CD14-positive monocyte (primary cell): Measurements from ENCODE around the gene PDCD1. TPM values are rescaled to one million over a fixed set of nuclear protein-coding genes. Genes with fewer than 3 reads are reported as not detected.
"Not testable (repeated sequence)": the region's sequence is repeated elsewhere in the genome, so short reads cannot be mapped to it uniquely, and the experiment has no call there.

Experiments
- DNase-seq, 3 donors: peaks; one replicate each; pipeline ENCODE4 v3.0.0-alpha.2; 2011 to 2022
- H2AFZ ChIP-seq: 2 replicates; pipeline ENCODE4 v1.6.0; 2012; ENCODE audit warnings: mild to moderate bottlenecking, low read depth, low read length, inconsistent platforms; ENCODE audit not compliant: insufficient read depth, poor library complexity, severe bottlenecking
- H3K27ac ChIP-seq, 2 donors: 1 replicate in 1 of 2; 2 replicates in 1 of 2; pipeline ENCODE4 v1.5.1; 2012 to 2013; ENCODE audit warnings: low read length in 2 of 2, control low read depth in 1 of 2, inconsistent platforms in 1 of 2, low read depth in 1 of 2, mild to moderate bottlenecking in 1 of 2
- H3K27me3 ChIP-seq, 2 donors: one replicate each; pipeline versions ENCODE4 v1.6.0 to v1.6.1; 2011 to 2013; ENCODE audit warnings: low read length in 2 of 2; ENCODE audit not compliant: control insufficient read depth in 2 of 2, insufficient read depth in 2 of 2
- H3K36me3 ChIP-seq, 2 donors: replicated peaks in 1 of 2; 1 replicate in 1 of 2; 2 replicates in 1 of 2; pipeline versions ENCODE4 v1.5.1 to v1.6.1; 2012 to 2013; ENCODE audit warnings: low read length in 2 of 2, control low read depth in 1 of 2, inconsistent platforms in 1 of 2, mild to moderate bottlenecking in 1 of 2; ENCODE audit not compliant: insufficient read depth in 2 of 2, control insufficient read depth in 1 of 2
- H3K4me1 ChIP-seq, 2 donors: 1 replicate in 1 of 2; 2 replicates in 1 of 2; pipeline versions ENCODE4 v1.5.1 to v1.6.1; 2012 to 2013; ENCODE audit warnings: low read length in 2 of 2, control low read depth in 1 of 2, inconsistent platforms in 1 of 2, mild to moderate bottlenecking in 1 of 2, moderate library complexity in 1 of 2; ENCODE audit not compliant: insufficient read depth in 2 of 2, control insufficient read depth in 1 of 2
- H3K4me2 ChIP-seq: replicated peaks from 2 replicates; pipeline ENCODE3; 2012; ENCODE audit warnings: low read length, moderate library complexity, mild to moderate bottlenecking; ENCODE audit not compliant: poor library complexity, severe bottlenecking; ENCODE audit errors: extremely low read depth
- H3K4me3 ChIP-seq, 3 experiments: fragments of 200-600 bp in 1 of 3; sonication (generic) in 1 of 3; replicated peaks in 1 of 3; 1 replicate in 2 of 3; 2 replicates in 1 of 3; pipeline ENCODE4 v1.5.1; 2011 to 2013; ENCODE audit warnings: low read length in 3 of 3, mild to moderate bottlenecking in 3 of 3, control low read depth in 2 of 3, low read depth in 2 of 3, inconsistent platforms in 1 of 3, moderate library complexity in 1 of 3
- H3K79me2 ChIP-seq: 2 replicates; pipeline ENCODE4 v1.6.0; 2012; ENCODE audit warnings: mild to moderate bottlenecking, control low read depth, inconsistent platforms, low read length, moderate library complexity; ENCODE audit not compliant: insufficient read depth
- H3K9ac ChIP-seq: 2 replicates; pipeline ENCODE4 v1.6.0; 2017; ENCODE audit warnings: low read length, mild to moderate bottlenecking; ENCODE audit not compliant: insufficient read depth, poor library complexity, severe bottlenecking
- H3K9me3 ChIP-seq, 2 donors: replicated peaks in 1 of 2; 1 replicate in 1 of 2; 2 replicates in 1 of 2; pipeline versions ENCODE4 v1.5.1 to v1.6.1; 2012 to 2013; ENCODE audit warnings: low read length in 2 of 2, control low read depth in 1 of 2; ENCODE audit not compliant: control insufficient read depth in 1 of 2, insufficient read depth in 1 of 2
- H4K20me1 ChIP-seq: 2 replicates; pipeline ENCODE4 v1.6.0; 2012; ENCODE audit warnings: mild to moderate bottlenecking, low read length, control low read depth, moderate library complexity; ENCODE audit not compliant: insufficient read depth
- H3K27ac Mint-ChIP-seq, 7 donors: one replicate each; pipeline ENCODE4 v1.8.0; 2020; ENCODE audit warnings: mild to moderate bottlenecking in 7 of 7, mixed read lengths in 7 of 7, moderate library complexity in 6 of 7, inconsistent platforms in 2 of 7
- H3K27me3 Mint-ChIP-seq, 3 donors: one replicate each; pipeline ENCODE4 v1.8.0; 2021 to 2022; ENCODE audit warnings: low read depth in 3 of 3, mild to moderate bottlenecking in 3 of 3, mixed read lengths in 3 of 3, moderate library complexity in 3 of 3, inconsistent platforms in 1 of 3
- H3K36me3 Mint-ChIP-seq, 2 donors: one replicate each; pipeline ENCODE4 v1.8.0; 2020; ENCODE audit warnings: mixed read lengths in 2 of 2, inconsistent platforms in 1 of 2, mild to moderate bottlenecking in 1 of 2
- H3K4me1 Mint-ChIP-seq: one replicate; pipeline ENCODE4 v1.8.0; 2020; ENCODE audit warnings: mild to moderate bottlenecking, mixed read lengths
- H3K4me3 Mint-ChIP-seq, 2 donors: one replicate each; pipeline ENCODE4 v1.8.0; 2020; ENCODE audit warnings: mild to moderate bottlenecking in 2 of 2, mixed read lengths in 2 of 2, moderate library complexity in 1 of 2
- H3K9me3 Mint-ChIP-seq, 7 donors: one replicate each; pipeline ENCODE4 v1.8.0; 2020 to 2022; ENCODE audit warnings: mixed read lengths in 7 of 7, mild to moderate bottlenecking in 6 of 7, moderate library complexity in 6 of 7, inconsistent platforms in 2 of 7
- WGBS: methylation state at CpG from one replicate; pipeline ENCODE4 v1.1.5; 2013; ENCODE audit warnings: missing lambda C conversion rate; ENCODE audit not compliant: insufficient coverage; 5-methylcytosine and 5-hydroxymethylcytosine counted together
- intact Hi-C, 2 donors: fragments of 100-400 bp; cut with micrococcal nuclease; formaldehyde crosslinking; loops; one replicate each; pipeline versions ENCODE4 v1.15.0 to v1.15.1; 2023
- polyA plus RNA-seq, 3 donors: library from polyadenylated mRNA; depleted of rRNA in 1 of 3; unstranded in 2 of 3; stranded (reverse) in 1 of 3; fragments of 300-500 nt in 2 of 3; fragments of >200 nt in 1 of 3; fragmentation: Illumina TruSeq in 2 of 3; gene quantifications; 1 replicate in 2 of 3; 2 replicates in 1 of 3; pipeline ENCODE4 v1.2.3, GENCODE V29; 2012 to 2021
- TF ChIP-seq, protein P1 (sequence below): fragments of 200-600 bp; IDR thresholded peaks from one replicate; pipeline ENCODE4 v1.8.0; 2022; ENCODE audit warnings: antibody characterized with exemption, mild to moderate bottlenecking

Gene PDCD1
- polyA plus RNA-seq, 3 donors: 0.08 TPM; not detected in 2

DNA sequence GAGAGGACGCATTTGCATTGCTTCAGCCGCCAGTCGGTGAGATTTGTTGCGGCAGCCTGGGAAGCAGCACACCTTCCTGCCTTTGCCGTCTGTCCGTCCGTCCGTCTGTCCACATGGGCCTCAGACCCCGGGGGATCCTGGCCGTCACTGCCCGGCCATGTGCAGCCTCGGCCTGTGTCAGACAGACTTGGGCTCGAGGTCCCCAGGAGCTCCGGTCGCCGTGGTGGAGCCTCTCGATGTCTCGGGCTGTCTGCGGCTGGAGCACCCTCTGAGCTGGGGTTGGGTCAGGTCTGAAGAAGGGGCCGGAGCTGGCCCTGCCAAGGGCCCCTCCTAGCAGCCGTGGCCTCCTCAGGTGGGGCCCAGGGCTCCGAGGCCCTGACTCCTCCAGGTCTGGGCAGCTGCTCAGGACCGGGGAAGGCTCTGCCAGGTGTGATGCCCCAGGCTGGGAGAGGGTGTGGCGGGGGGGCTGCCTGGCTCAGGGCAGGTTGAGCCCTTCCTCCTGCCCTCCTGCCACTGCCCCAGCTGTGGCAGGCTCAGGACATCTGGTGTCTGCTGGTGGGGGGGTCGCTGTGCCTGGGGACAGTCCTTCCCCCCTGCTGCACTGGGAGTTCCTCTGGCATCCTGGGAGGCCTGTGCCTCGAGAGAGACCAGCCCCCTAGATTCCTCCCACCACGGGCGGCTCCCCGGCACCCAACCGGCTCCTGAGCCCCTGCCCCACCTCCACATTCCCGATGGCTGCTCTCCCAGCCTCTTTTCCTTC is 37.9 kb downstream of the PDCD1 start:
- H3K4me3 ChIP-seq: no peak overlapping the region
- H3K4me1 ChIP-seq: peaks cover 13 to 18% of the 10 kb centered on the region in 2 donors
- H3K27me3 Mint-ChIP-seq: peaks cover 7 to 12% (median 11%) of the 10 kb centered on the region in 3 donors
- peaks cover 18% of the 10 kb centered on the region for H3K4me1 Mint-ChIP-seq
- H3K9me3 ChIP-seq: no peaks in the 10 kb centered on the region
- TF ChIP-seq, protein P1, sequence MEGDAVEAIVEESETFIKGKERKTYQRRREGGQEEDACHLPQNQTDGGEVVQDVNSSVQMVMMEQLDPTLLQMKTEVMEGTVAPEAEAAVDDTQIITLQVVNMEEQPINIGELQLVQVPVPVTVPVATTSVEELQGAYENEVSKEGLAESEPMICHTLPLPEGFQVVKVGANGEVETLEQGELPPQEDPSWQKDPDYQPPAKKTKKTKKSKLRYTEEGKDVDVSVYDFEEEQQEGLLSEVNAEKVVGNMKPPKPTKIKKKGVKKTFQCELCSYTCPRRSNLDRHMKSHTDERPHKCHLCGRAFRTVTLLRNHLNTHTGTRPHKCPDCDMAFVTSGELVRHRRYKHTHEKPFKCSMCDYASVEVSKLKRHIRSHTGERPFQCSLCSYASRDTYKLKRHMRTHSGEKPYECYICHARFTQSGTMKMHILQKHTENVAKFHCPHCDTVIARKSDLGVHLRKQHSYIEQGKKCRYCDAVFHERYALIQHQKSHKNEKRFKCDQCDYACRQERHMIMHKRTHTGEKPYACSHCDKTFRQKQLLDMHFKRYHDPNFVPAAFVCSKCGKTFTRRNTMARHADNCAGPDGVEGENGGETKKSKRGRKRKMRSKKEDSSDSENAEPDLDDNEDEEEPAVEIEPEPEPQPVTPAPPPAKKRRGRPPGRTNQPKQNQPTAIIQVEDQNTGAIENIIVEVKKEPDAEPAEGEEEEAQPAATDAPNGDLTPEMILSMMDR: no peak
- 90% methylated on average over 28 of the region's 31 CpGs for WGBS
- H3K27ac ChIP-seq: no peak overlapping the region
- H2AFZ ChIP-seq: no peak overlapping the region
- no peaks in the 10 kb centered on the region for H3K36me3 Mint-ChIP-seq
- no peaks in the 10 kb centered on the region for H4K20me1 ChIP-seq
- H3K9me3 Mint-ChIP-seq: peaks cover 7 to 14% (median 12%) of the 10 kb centered on the region in 7 donors
- H3K36me3 ChIP-seq: no peaks in the 10 kb centered on the region
- H3K4me2 ChIP-seq: no peak overlapping the region
- no peaks in the 10 kb centered on the region for H3K79me2 ChIP-seq
- intact Hi-C loops: no loop called here
- H3K4me3 Mint-ChIP-seq: no peak overlapping the region
- DNase-seq: no peak
- no peak overlapping the region for H3K9ac ChIP-seq
- H3K27ac Mint-ChIP-seq: no peak overlapping the region
- H3K27me3 ChIP-seq: no peaks in the 10 kb centered on the region

GRCh38 chr2:241819947-241820624 is 38.6 kb downstream of the PDCD1 start:
- H2AFZ ChIP-seq, H3K9me3 ChIP-seq, H3K27me3 ChIP-seq, H3K4me3 ChIP-seq, H3K4me2 ChIP-seq, H3K27ac ChIP-seq, DNase-seq, H3K4me3 Mint-ChIP-seq, H4K20me1 ChIP-seq, H3K79me2 ChIP-seq, H3K36me3 Mint-ChIP-seq, intact Hi-C loops, H3K36me3 ChIP-seq, H3K9ac ChIP-seq: not testable (repeated sequence)
- H3K4me1 ChIP-seq: peaks cover 13 to 18% of the 10 kb centered on the region in 2 donors
- peaks cover 3 to 14% (median 10%) of the 10 kb centered on the region in 7 donors for H3K9me3 Mint-ChIP-seq
- peaks cover 9 to 16% (median 14%) of the 10 kb centered on the region in 3 donors for H3K27me3 Mint-ChIP-seq
- WGBS: 91% methylated on average over 25 of the region's 27 CpGs
- H3K4me1 Mint-ChIP-seq: peaks cover 18% of the 10 kb centered on the region
- peak overlapping the region in 1 of 7 donors; percentile 34 for H3K27ac Mint-ChIP-seq
